ENCODE data around the gene GAPVD1.

GRCh38 chr9:125398243-125398642 is 136.6 kb downstream of the GAPVD1 start:
- TF ChIP-seq POLR2AphosphoS5 (IDR thresholded peaks at IDR 0.05; ENCODE audit: low read depth, low read length) = no peak
- TF ChIP-seq POLR2A (IDR thresholded peaks at IDR 0.05; ENCODE audit: low read depth, low read length) = no peak

Data from GM12892 (cell line).